Esophagus squamous epithelium (tissue), 4 donors: ENCODE results near the gene PCDHA9.

Experiments
- POLR2A ChIP-seq, 4 donors: fragments of 450-650 bp; IDR thresholded peaks; one replicate each; pipeline ENCODE4 v1.6.1; 2017; ENCODE audit warnings: antibody characterized with exemption in 4 of 4, mild to moderate bottlenecking in 4 of 4, moderate library complexity in 3 of 4
- TF ChIP-seq, protein P1 (sequence below), 6 experiments: fragments of 450-650 bp in 4 of 6; fragments of 200-600 bp in 2 of 6; sonication (generic) in 2 of 6; IDR thresholded peaks; one replicate each; pipeline ENCODE4 v1.5.1; 2016 to 2019; ENCODE audit warnings: antibody characterized with exemption in 6 of 6, mild to moderate bottlenecking in 4 of 6, moderate library complexity in 4 of 6

DNA sequence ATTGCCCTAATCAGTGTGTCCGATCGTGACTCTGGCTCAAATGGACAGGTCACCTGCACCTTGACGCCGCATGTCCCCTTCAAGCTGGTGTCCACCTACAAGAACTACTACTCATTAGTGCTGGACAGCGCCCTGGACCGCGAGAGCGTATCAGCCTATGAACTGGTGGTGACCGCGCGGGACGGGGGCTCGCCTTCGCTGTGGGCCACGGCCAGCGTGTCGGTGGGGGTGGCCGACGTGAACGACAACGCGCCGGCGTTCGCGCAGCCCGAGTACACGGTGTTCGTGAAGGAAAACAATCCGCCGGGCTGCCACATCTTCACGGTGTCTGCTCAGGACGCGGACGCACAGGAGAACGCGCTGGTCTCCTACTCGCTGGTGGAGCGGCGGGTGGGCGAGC is 35.2 kb downstream of the PCDHA9 start:
- TF ChIP-seq, protein P1, sequence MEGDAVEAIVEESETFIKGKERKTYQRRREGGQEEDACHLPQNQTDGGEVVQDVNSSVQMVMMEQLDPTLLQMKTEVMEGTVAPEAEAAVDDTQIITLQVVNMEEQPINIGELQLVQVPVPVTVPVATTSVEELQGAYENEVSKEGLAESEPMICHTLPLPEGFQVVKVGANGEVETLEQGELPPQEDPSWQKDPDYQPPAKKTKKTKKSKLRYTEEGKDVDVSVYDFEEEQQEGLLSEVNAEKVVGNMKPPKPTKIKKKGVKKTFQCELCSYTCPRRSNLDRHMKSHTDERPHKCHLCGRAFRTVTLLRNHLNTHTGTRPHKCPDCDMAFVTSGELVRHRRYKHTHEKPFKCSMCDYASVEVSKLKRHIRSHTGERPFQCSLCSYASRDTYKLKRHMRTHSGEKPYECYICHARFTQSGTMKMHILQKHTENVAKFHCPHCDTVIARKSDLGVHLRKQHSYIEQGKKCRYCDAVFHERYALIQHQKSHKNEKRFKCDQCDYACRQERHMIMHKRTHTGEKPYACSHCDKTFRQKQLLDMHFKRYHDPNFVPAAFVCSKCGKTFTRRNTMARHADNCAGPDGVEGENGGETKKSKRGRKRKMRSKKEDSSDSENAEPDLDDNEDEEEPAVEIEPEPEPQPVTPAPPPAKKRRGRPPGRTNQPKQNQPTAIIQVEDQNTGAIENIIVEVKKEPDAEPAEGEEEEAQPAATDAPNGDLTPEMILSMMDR (IDR thresholded peaks at IDR 0.05) = no peak
- no peak for TF ChIP-seq POLR2A (IDR thresholded peaks at IDR 0.05)
